Lung (tissue), 16 donors: ENCODE measurements around the gene PEX16. TPM values are rescaled to one million over a fixed set of nuclear protein-coding genes. Genes with fewer than 3 reads are reported as not detected.

Experiments
- ATAC-seq: fragments of 200-7000 bp; cut with Tn5 transposase; one replicate; pipeline ENCODE4 v1.9.1; 2020; ENCODE audit warnings: moderate number of reproducible peaks; ENCODE audit not compliant: insufficient read depth, low FRiP score
- DNase-seq, 3 donors: peaks; one replicate each; pipeline ENCODE4 v3.0.0-alpha.2; 2013 to 2017
- H3K27ac ChIP-seq, 2 donors: one replicate each; pipeline ENCODE4 v1.5.1; 2013; ENCODE audit warnings: mild to moderate bottlenecking in 2 of 2, moderate library complexity in 2 of 2, control low read depth in 1 of 2, inconsistent platforms in 1 of 2, low read depth in 1 of 2, low read length in 1 of 2
- H3K27me3 ChIP-seq, 3 donors: one replicate each; pipeline ENCODE4 v1.5.1; 2013; ENCODE audit warnings: low read length in 2 of 3; ENCODE audit not compliant: control insufficient read depth in 3 of 3, insufficient read depth in 3 of 3
- H3K36me3 ChIP-seq, 4 donors: one replicate each; pipeline ENCODE4 v1.5.1; 2013; ENCODE audit warnings: low read length in 4 of 4, mild to moderate bottlenecking in 1 of 4, moderate library complexity in 1 of 4; ENCODE audit not compliant: control insufficient read depth in 4 of 4, insufficient read depth in 4 of 4
- H3K4me1 ChIP-seq, 5 donors: one replicate each; pipeline ENCODE4 v1.5.1; 2013; ENCODE audit warnings: low read length in 5 of 5, mild to moderate bottlenecking in 2 of 5, moderate library complexity in 1 of 5; ENCODE audit not compliant: control insufficient read depth in 5 of 5, insufficient read depth in 5 of 5
- H3K4me3 ChIP-seq: one replicate; pipeline ENCODE4 v1.5.1; 2013; ENCODE audit warnings: mild to moderate bottlenecking, control low read depth, moderate library complexity
- H3K9ac ChIP-seq, 2 donors: one replicate each; pipeline ENCODE4 v1.5.1; 2013; ENCODE audit warnings: low read length in 2 of 2, control low read depth in 1 of 2; ENCODE audit not compliant: insufficient read depth in 1 of 2
- H3K9me3 ChIP-seq, 4 donors: one replicate each; pipeline ENCODE4 v1.5.1; 2013; ENCODE audit warnings: low read length in 3 of 4, mild to moderate bottlenecking in 1 of 4, moderate library complexity in 1 of 4; ENCODE audit not compliant: control insufficient read depth in 4 of 4, insufficient read depth in 3 of 4
- CTCF ChIP-seq: IDR thresholded peaks from 2 replicates; pipeline ENCODE4 v1.5.1; 2012; ENCODE audit warnings: mild to moderate bottlenecking; ENCODE audit errors: control extremely low read depth, extremely low read depth
- WGBS, 2 donors: extraction: QIAGEN DNeasy Blood & Tissue Kit; methylation state at CpG; one replicate each; pipeline ENCODE4 v1.1.7; 2013; 5-methylcytosine and 5-hydroxymethylcytosine counted together
- long read RNA-seq, 5 donors: transcript quantifications; one replicate each; lab custom pipeline, GENCODE V29; 2026
- polyA plus RNA-seq, 2 donors: library from polyadenylated mRNA; stranded (reverse); fragments of 200-250 nt; gene quantifications; one replicate each; pipeline ENCODE4 v1.2.1, GENCODE V29; 2013
- total RNA-seq, 2 donors: library from RNA; depleted of rRNA in 1 of 2; stranded (reverse); fragments of >200 nt in 1 of 2; gene quantifications; one replicate each; pipeline ENCODE4 v1.2.1, GENCODE V29; 2014 to 2021
- donor health status: control.
- donor health status: control.
- donor health status: Bipolar disorder and iron deficiency.
- donor health status: healthy.
- donor health status: DM: yes; HTN: yes; CAD: no.

Gene PEX16
- total RNA-seq (10 to 100 TPM; 14.2 to 34.8 TPM), polyA plus RNA-seq (10 to 100 TPM; 36.9 to 38.2 TPM)
- long read RNA-seq, donor 1, transcript PEX16-202 (11 exons, 1,335 nt) = major isoform, 6 of 6 reads
- long read RNA-seq, donor 1, partial matches to known transcripts = 0 of 6 reads
- long read RNA-seq, donor 1, other reads (novel, unspliced or antisense) = 0 of 6 reads
- long read RNA-seq, donor 2, partial matches to known transcripts = 6 of 10 reads
- long read RNA-seq, donor 2, other reads (novel, unspliced or antisense) = 0 of 10 reads
- long read RNA-seq, donor 3, partial matches to known transcripts = 0 of 2 reads
- long read RNA-seq, donor 3, other reads (novel, unspliced or antisense) = 0 of 2 reads
- long read RNA-seq, donor 4, partial matches to known transcripts = 0 of 3 reads
- long read RNA-seq, donor 4, other reads (novel, unspliced or antisense) = 0 of 3 reads
- long read RNA-seq, donor 5, transcript PEX16-202 (11 exons, 1,335 nt) = major isoform, 6 of 16 reads
- long read RNA-seq, donor 5, partial matches to known transcripts = 10 of 16 reads
- long read RNA-seq, donor 5, other reads (novel, unspliced or antisense) = 0 of 16 reads

GRCh38 chr11:45917623-45918330, at the start of gene PEX16:
Gene PEX16, minus strand, starts transcription at chr11:45917877. Its CDS starts 66 bp downstream, at chr11:45917811.
- H3K4me1 ChIP-seq = peaks cover 0 to 26% (median 4%) of the 10 kb centered on the region in 5 donors
- peaks cover 5 to 29% (median 11%) of the 10 kb centered on the region in 4 donors for H3K36me3 ChIP-seq
- peak within 1 kb of the TSS; percentile 84 to 85 for H3K9ac ChIP-seq
- no peak for TF ChIP-seq CTCF
- H3K4me3 ChIP-seq = peak within 1 kb of the TSS; percentile 97
- H3K27ac ChIP-seq = peak within 1 kb of the TSS; percentile 94 to 95
- peaks cover 0 to 7% (median 6%) of the 10 kb centered on the region in 3 donors for H3K27me3 ChIP-seq
- H3K9me3 ChIP-seq = no peaks in the 10 kb centered on the region
- 0% methylated on average over 45 of the region's 45 CpGs for WGBS, 2 donors
- peak; percentile 83 for ATAC-seq
- DNase-seq = peak; percentile 98 to 100 (median 99)

- H3K27ac ChIP-seq = no peak overlapping the region
- ATAC-seq (peak; percentile 69), DNase-seq (peak; percentile 81 to 90 (median 87))
- H3K4me1 ChIP-seq = peaks cover 0 to 8% (median 0%) of the 10 kb centered on the region in 5 donors
- TF ChIP-seq CTCF = peak; percentile 79
- H3K9me3 ChIP-seq = no peaks in the 10 kb centered on the region
- no peak overlapping the region for H3K4me3 ChIP-seq
- H3K36me3 ChIP-seq = peaks cover 12 to 32% (median 25%) of the 10 kb centered on the region in 4 donors
- no peak overlapping the region for H3K9ac ChIP-seq
- WGBS, 2 donors = 27 to 32% methylated on average over 9 of the region's 9 CpGs
- no peaks in the 10 kb centered on the region for H3K27me3 ChIP-seq
Observed at GRCh38 chr11:45964911-45965389, 47.3 kb upstream of the PEX16 start.

GRCh38 chr11:45961751-45962240, 44.1 kb upstream of the PEX16 start:
- ATAC-seq (no peak), DNase-seq (no peak)
- no peaks in the 10 kb centered on the region for H3K9me3 ChIP-seq
- H3K4me1 ChIP-seq = peaks cover 0 to 8% (median 0%) of the 10 kb centered on the region in 5 donors
- no peak overlapping the region for H3K9ac ChIP-seq
- H3K36me3 ChIP-seq = peaks cover 5 to 17% (median 12%) of the 10 kb centered on the region in 4 donors
- TF ChIP-seq CTCF = no peak
- H3K27ac ChIP-seq = no peak overlapping the region
- WGBS, 2 donors = 67 to 82% methylated on average over 7 of the region's 7 CpGs
- H3K4me3 ChIP-seq = no peak overlapping the region
- H3K27me3 ChIP-seq = no peaks in the 10 kb centered on the region
